HepG2 (cell line): Measurements from ENCODE around the gene FAM83C. TPM values are rescaled to one million over a fixed set of nuclear protein-coding genes. Genes with fewer than 3 reads are reported as not detected.

Source experiments
- AHR ChIP-seq: IDR thresholded peaks from 2 replicates; pipeline ENCODE4 v1.6.1; 2018; ENCODE audit warnings: missing genetic modification reagents, missing compliant biosample characterization
- AKAP8 ChIP-seq: sonication (generic); formaldehyde crosslinking; IDR thresholded peaks from 2 replicates; pipeline ENCODE4 v1.5.1; 2020; ENCODE audit warnings: mild to moderate bottlenecking, missing genetic modification reagents
- ATF7-NPFF ChIP-seq: sonication (generic); formaldehyde crosslinking; IDR thresholded peaks from 2 replicates; pipeline ENCODE4 v1.8.1; 2023; ENCODE audit warnings: mild to moderate bottlenecking, low read depth, missing genetic modification reagents, moderate library complexity
- ATRX ChIP-seq: sonication (generic); formaldehyde crosslinking; IDR thresholded peaks from 2 replicates; pipeline ENCODE4 v1.4.0; 2020; ENCODE audit warnings: missing genetic modification reagents, borderline replicate concordance
- EP300 ChIP-seq, 3 experiments: sonication (generic) in 1 of 3; formaldehyde crosslinking in 1 of 3; IDR thresholded peaks; 2 replicates each; pipeline versions ENCODE4 v1.5.1 to v1.6.1; 2011 to 2020; ENCODE audit warnings: low read depth in 2 of 3, low read length in 2 of 3, borderline replicate concordance in 1 of 3, improper control_type of control experiment in 1 of 3, mild to moderate bottlenecking in 1 of 3, missing genetic modification reagents in 1 of 3, moderate library complexity in 1 of 3
- ETV6 ChIP-seq: sonication (generic); formaldehyde crosslinking; conservative IDR thresholded peaks from 2 replicates; pipeline ENCODE4 v1.4.0; 2020; ENCODE audit warnings: missing genetic modification reagents
- RAD21 ChIP-seq: fragments of 450-650 bp; formaldehyde crosslinking; IDR thresholded peaks from 2 replicates; pipeline ENCODE4 v1.5.0; 2020; ENCODE audit warnings: mild to moderate bottlenecking
- REPIN1 ChIP-seq: sonication (generic); formaldehyde crosslinking; IDR thresholded peaks from 2 replicates; pipeline ENCODE4 v1.8.0; 2022; ENCODE audit warnings: missing genetic modification reagents, low read depth, mild to moderate bottlenecking, borderline replicate concordance
- SALL2 ChIP-seq: sonication (generic); formaldehyde crosslinking; IDR thresholded peaks from 2 replicates; pipeline ENCODE4 v1.8.1; 2023; ENCODE audit warnings: mild to moderate bottlenecking, missing genetic modification reagents, inconsistent platforms
- SAP130 ChIP-seq: IDR thresholded peaks from 2 replicates; pipeline ENCODE4 v1.6.1; 2016; ENCODE audit warnings: low read depth
- ZNF138 ChIP-seq: sonication (generic); formaldehyde crosslinking; IDR thresholded peaks from 2 replicates; pipeline ENCODE4 v1.5.0; 2020; ENCODE audit warnings: mild to moderate bottlenecking, low read depth, missing genetic modification reagents
- ZNF292 ChIP-seq: sonication (generic); formaldehyde crosslinking; IDR thresholded peaks from 2 replicates; pipeline ENCODE4 v1.8.1; 2022; ENCODE audit warnings: mild to moderate bottlenecking, low read depth, missing genetic modification reagents, borderline replicate concordance
- ZNF572 ChIP-seq: sonication (generic); formaldehyde crosslinking; IDR thresholded peaks from 2 replicates; pipeline ENCODE4 v1.5.1; 2020; ENCODE audit warnings: mild to moderate bottlenecking, missing genetic modification reagents
- ZNF747 ChIP-seq: sonication (generic); formaldehyde crosslinking; IDR thresholded peaks from 2 replicates; pipeline ENCODE4 v1.8.1; 2023; ENCODE audit warnings: missing genetic modification reagents, mild to moderate bottlenecking, borderline replicate concordance
- polyA plus RNA-seq, 8 experiments: library from polyadenylated mRNA; depleted of rRNA in 3 of 8; stranded (reverse) in 7 of 8; unstranded in 1 of 8; fragments of >200 nt; fragmentation: Illumina TruSeq in 4 of 8; extraction: Trizol in 4 of 8; gene quantifications; 2 replicates each; pipeline versions ENCODE4 v1.2.1 to v1.2.3, GENCODE V29; 2011 to 2016; ENCODE audit warnings: low read depth in 4 of 8, missing spikeins in 1 of 8, mixed read lengths in 1 of 8; ENCODE audit not compliant: insufficient read depth in 1 of 8
- total RNA-seq, 5 experiments: library from RNA; depleted of rRNA; stranded (reverse); fragments of >200 nt; fragmentation: Illumina TruSeq; extraction: Trizol; gene quantifications; 2 replicates each; pipeline ENCODE4 v1.2.3, GENCODE V29; 2016; ENCODE audit warnings: low read depth in 1 of 5
- TF ChIP-seq, protein P1 (sequence below): sonication (generic); formaldehyde crosslinking; IDR thresholded peaks from 2 replicates; pipeline ENCODE4 v1.8.0; 2023; ENCODE audit warnings: mild to moderate bottlenecking, missing genetic modification reagents
- TF ChIP-seq, protein P2 (sequence below): sonication (generic); formaldehyde crosslinking; IDR thresholded peaks from 2 replicates; pipeline ENCODE4 v1.8.0; 2022; ENCODE audit warnings: mild to moderate bottlenecking, missing genetic modification reagents
- TF ChIP-seq, protein P3 (sequence below): sonication (generic); formaldehyde crosslinking; IDR thresholded peaks from 2 replicates; pipeline ENCODE4 v1.4.0; 2020; ENCODE audit warnings: missing genetic modification reagents
- TF ChIP-seq, protein P4 (sequence below): sonication (generic); formaldehyde crosslinking; IDR thresholded peaks from 2 replicates; pipeline ENCODE4 v1.8.1; 2023; ENCODE audit warnings: mild to moderate bottlenecking, missing genetic modification reagents

Gene FAM83C
- total and polyA plus RNA-seq, 2 of the 13 experiments (the other 11 are each of a cell fraction or from before 2014, with no cell fraction given), result 0.04 TPM; not detected in 1

DNA sequence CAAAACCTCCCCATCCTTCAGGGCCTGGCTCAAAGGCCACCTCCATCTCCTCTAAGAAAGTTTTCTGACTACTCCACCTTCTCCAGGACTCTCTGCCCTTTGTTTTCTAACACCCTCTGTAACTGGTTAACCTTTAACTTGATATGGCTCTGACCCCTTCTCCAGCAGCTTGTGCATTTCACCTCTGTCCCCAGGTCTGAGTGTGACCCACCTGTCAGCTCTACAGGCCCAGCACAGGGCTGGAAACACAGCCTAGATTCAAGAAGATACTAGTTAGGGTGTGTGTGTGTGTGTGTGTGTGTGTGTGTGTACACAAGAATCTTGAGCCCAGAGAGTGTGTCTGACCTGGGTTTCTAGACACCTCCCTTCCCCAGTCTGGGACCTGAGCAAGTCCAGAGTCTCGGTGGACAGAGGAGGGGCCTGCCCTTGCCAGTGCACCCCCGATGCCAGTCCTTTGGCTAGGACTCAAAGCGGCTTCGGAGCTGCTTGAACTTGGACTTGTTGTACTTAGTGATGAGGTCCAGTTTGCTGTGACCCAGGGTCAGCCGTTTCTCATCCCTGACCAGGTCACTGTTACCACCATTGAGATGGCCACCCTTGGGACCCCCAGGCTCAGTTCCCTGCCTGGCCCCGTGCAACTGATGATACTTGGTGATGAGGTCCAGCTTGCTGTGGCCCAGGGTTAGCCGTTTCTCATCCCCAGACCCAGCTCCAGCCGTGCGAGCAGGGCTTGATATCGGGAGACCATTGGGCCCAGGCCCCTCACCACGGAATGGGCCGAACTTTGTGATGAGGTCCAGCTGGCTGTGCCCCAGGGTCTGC lies 5.9 kb downstream of the FAM83C start (continued):
- TF ChIP-seq, protein P1, sequence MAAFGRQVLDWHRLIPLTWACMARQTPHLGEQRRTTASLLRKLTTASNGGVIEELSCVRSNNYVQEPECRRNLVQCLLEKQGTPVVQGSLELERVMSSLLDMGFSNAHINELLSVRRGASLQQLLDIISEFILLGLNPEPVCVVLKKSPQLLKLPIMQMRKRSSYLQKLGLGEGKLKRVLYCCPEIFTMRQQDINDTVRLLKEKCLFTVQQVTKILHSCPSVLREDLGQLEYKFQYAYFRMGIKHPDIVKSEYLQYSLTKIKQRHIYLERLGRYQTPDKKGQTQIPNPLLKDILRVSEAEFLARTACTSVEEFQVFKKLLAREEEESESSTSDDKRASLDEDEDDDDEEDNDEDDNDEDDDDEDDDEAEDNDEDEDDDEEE, result peak; percentile 67; the same call in 1 of the 2 replicates
- TF ChIP-seq ZNF572 (CRISPR knock-in tag) (peak; percentile 84), ZNF292 (CRISPR knock-in tag) (peak; percentile 96), ZNF747 (CRISPR knock-in tag) (peak; percentile 79), RAD21 (CRISPR knock-in tag) (peak; percentile 33; the same call in 1 of the 2 replicates), ETV6 (CRISPR knock-in tag) (0 out of 2 replicates have a peak, but pooled peaks have one; percentile 9), SAP130 (peak; percentile 88), ATF7-NPFF (CRISPR knock-in tag) (0 out of 2 replicates have a peak, but pooled peaks have one; percentile 20), AKAP8 (CRISPR knock-in tag) (0 out of 2 replicates have a peak, but pooled peaks have one; percentile 67), ATRX (CRISPR knock-in tag) (no peak), SALL2 (CRISPR knock-in tag) (peak; percentile 18; the same call in 1 of the 2 replicates), AHR (CRISPR knock-in tag) (peak; percentile 60), REPIN1 (CRISPR knock-in tag) (peak; percentile 85; the same call in 1 of the 2 replicates), ZNF138 (peak; percentile 72; the same call in 1 of the 2 replicates), EP300 (IDR thresholded peaks at IDR 0.05; ENCODE audit: low read depth in 2 of 2, low read length in 2 of 2) (peak in 1 of 2 experiments; percentile 18; a peak in 1 of 4 replicates), EP300 (CRISPR knock-in tag; IDR thresholded peaks at IDR 0.05; ENCODE audit: borderline replicate concordance) (no peak)
- TF ChIP-seq, protein P2, sequence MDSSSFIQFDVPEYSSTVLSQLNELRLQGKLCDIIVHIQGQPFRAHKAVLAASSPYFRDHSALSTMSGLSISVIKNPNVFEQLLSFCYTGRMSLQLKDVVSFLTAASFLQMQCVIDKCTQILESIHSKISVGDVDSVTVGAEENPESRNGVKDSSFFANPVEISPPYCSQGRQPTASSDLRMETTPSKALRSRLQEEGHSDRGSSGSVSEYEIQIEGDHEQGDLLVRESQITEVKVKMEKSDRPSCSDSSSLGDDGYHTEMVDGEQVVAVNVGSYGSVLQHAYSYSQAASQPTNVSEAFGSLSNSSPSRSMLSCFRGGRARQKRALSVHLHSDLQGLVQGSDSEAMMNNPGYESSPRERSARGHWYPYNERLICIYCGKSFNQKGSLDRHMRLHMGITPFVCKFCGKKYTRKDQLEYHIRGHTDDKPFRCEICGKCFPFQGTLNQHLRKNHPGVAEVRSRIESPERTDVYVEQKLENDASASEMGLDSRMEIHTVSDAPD (CRISPR knock-in tag), result peak; percentile 89; the same call in 1 of the 2 replicates
- TF ChIP-seq, protein P3, sequence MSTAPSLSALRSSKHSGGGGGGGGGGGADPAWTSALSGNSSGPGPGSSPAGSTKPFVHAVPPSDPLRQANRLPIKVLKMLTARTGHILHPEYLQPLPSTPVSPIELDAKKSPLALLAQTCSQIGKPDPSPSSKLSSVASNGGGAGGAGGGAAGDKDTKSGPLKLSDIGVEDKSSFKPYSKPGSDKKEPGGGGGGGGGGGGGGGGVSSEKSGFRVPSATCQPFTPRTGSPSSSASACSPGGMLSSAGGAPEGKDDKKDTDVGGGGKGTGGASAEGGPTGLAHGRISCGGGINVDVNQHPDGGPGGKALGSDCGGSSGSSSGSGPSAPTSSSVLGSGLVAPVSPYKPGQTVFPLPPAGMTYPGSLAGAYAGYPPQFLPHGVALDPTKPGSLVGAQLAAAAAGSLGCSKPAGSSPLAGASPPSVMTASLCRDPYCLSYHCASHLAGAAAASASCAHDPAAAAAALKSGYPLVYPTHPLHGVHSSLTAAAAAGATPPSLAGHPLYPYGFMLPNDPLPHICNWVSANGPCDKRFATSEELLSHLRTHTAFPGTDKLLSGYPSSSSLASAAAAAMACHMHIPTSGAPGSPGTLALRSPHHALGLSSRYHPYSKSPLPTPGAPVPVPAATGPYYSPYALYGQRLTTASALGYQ (CRISPR knock-in tag), result no peak
- TF ChIP-seq, protein P4, sequence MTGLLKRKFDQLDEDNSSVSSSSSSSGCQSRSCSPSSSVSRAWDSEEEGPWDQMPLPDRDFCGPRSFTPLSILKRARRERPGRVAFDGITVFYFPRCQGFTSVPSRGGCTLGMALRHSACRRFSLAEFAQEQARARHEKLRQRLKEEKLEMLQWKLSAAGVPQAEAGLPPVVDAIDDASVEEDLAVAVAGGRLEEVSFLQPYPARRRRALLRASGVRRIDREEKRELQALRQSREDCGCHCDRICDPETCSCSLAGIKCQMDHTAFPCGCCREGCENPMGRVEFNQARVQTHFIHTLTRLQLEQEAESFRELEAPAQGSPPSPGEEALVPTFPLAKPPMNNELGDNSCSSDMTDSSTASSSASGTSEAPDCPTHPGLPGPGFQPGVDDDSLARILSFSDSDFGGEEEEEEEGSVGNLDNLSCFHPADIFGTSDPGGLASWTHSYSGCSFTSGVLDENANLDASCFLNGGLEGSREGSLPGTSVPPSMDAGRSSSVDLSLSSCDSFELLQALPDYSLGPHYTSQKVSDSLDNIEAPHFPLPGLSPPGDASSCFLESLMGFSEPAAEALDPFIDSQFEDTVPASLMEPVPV (CRISPR knock-in tag), result peak; percentile 80; the same call in 1 of the 2 replicates
